ENCODE measurements around the gene CKS1B.

Gene CKS1B

GRCh38 chr1:155014709-155015508, 40.4 kb downstream of the CKS1B start:
- Histone ChIP-seq H3K27me3 (ENCODE audit: control insufficient read depth in 2 of 2, insufficient read depth in 2 of 2, low read length in 2 of 2) (no peaks in the 10 kb centered on the region), H3K9ac (ENCODE audit: low read depth in 1 of 2, low read length in 2 of 2) (no peak overlapping the region), H3K27ac (ENCODE audit: low read depth in 2 of 2, low read length in 2 of 2) (peak overlapping the region; percentile 92 to 93), H3K4me3 (ENCODE audit: low read length in 2 of 2) (no peak overlapping the region), H3K9me3 (ENCODE audit: control insufficient read depth in 2 of 2, low read length in 2 of 2) (no peaks in the 10 kb centered on the region), H3K4me1 (ENCODE audit: control insufficient read depth in 2 of 2, insufficient read depth in 2 of 2, low read length in 2 of 2) (peaks cover 61 to 62% of the 10 kb centered on the region in 2 donors), H3K36me3 (ENCODE audit: control insufficient read depth in 2 of 2, insufficient read depth in 2 of 2, low read length in 2 of 2) (peaks cover 39 to 50% of the 10 kb centered on the region in 2 donors)

GRCh38 chr1:155015527-155016230, 41.2 kb downstream of the CKS1B start:
- H3K9me3 ChIP-seq (ENCODE audit: control insufficient read depth in 2 of 2, low read length in 2 of 2) = no peaks in the 10 kb centered on the region
- H3K9ac ChIP-seq (ENCODE audit: low read depth in 1 of 2, low read length in 2 of 2) = peak overlapping the region in 1 of 2 donors; percentile 74
- H3K36me3 ChIP-seq (ENCODE audit: control insufficient read depth in 2 of 2, insufficient read depth in 2 of 2, low read length in 2 of 2) = peaks cover 39 to 45% of the 10 kb centered on the region in 2 donors
- no peak overlapping the region for H3K4me3 ChIP-seq (ENCODE audit: low read length in 2 of 2)
- peak overlapping the region; percentile 92 to 93 for H3K27ac ChIP-seq (ENCODE audit: low read depth in 2 of 2, low read length in 2 of 2)
- no peaks in the 10 kb centered on the region for H3K27me3 ChIP-seq (ENCODE audit: control insufficient read depth in 2 of 2, insufficient read depth in 2 of 2, low read length in 2 of 2)
- H3K4me1 ChIP-seq (ENCODE audit: control insufficient read depth in 2 of 2, insufficient read depth in 2 of 2, low read length in 2 of 2) = peaks cover 53 to 55% of the 10 kb centered on the region in 2 donors

GRCh38 chr1:155016231-155016831, 41.9 kb downstream of the CKS1B start:
- Histone ChIP-seq H3K9ac (ENCODE audit: low read depth in 1 of 2, low read length in 2 of 2) (peak overlapping the region; percentile 70 to 74), H3K36me3 (ENCODE audit: control insufficient read depth in 2 of 2, insufficient read depth in 2 of 2, low read length in 2 of 2) (peaks cover 36 to 41% of the 10 kb centered on the region in 2 donors), H3K27ac (ENCODE audit: low read depth in 2 of 2, low read length in 2 of 2) (peak overlapping the region; percentile 92 to 93), H3K9me3 (ENCODE audit: control insufficient read depth in 2 of 2, low read length in 2 of 2) (no peaks in the 10 kb centered on the region), H3K27me3 (ENCODE audit: control insufficient read depth in 2 of 2, insufficient read depth in 2 of 2, low read length in 2 of 2) (no peaks in the 10 kb centered on the region), H3K4me1 (ENCODE audit: control insufficient read depth in 2 of 2, insufficient read depth in 2 of 2, low read length in 2 of 2) (peaks cover 47 to 49% of the 10 kb centered on the region in 2 donors), H3K4me3 (ENCODE audit: low read length in 2 of 2) (no peak overlapping the region)

GRCh38 chr1:155017041-155017945, 42.8 kb downstream of the CKS1B start:
- H3K4me1 ChIP-seq (ENCODE audit: control insufficient read depth in 2 of 2, insufficient read depth in 2 of 2, low read length in 2 of 2) = peaks cover 37 to 41% of the 10 kb centered on the region in 2 donors
- peak overlapping the region; percentile 92 to 93 for H3K27ac ChIP-seq (ENCODE audit: low read depth in 2 of 2, low read length in 2 of 2)
- H3K4me3 ChIP-seq (ENCODE audit: low read length in 2 of 2) = peak overlapping the region; percentile 36 to 59
- H3K9ac ChIP-seq (ENCODE audit: low read depth in 1 of 2, low read length in 2 of 2) = peak overlapping the region; percentile 70 to 74
- H3K36me3 ChIP-seq (ENCODE audit: control insufficient read depth in 2 of 2, insufficient read depth in 2 of 2, low read length in 2 of 2) = peaks cover 36 to 41% of the 10 kb centered on the region in 2 donors
- H3K27me3 ChIP-seq (ENCODE audit: control insufficient read depth in 2 of 2, insufficient read depth in 2 of 2, low read length in 2 of 2) = no peaks in the 10 kb centered on the region
- no peaks in the 10 kb centered on the region for H3K9me3 ChIP-seq (ENCODE audit: control insufficient read depth in 2 of 2, low read length in 2 of 2)

GRCh38 chr1:155017946-155018316, 43.5 kb downstream of the CKS1B start:
- Histone ChIP-seq H3K4me3 (ENCODE audit: low read length in 2 of 2) (peak overlapping the region; percentile 36 to 59), H3K36me3 (ENCODE audit: control insufficient read depth in 2 of 2, insufficient read depth in 2 of 2, low read length in 2 of 2) (peaks cover 32 to 41% of the 10 kb centered on the region in 2 donors), H3K9ac (ENCODE audit: low read depth in 1 of 2, low read length in 2 of 2) (peak overlapping the region; percentile 52 to 74), H3K4me1 (ENCODE audit: control insufficient read depth in 2 of 2, insufficient read depth in 2 of 2, low read length in 2 of 2) (peaks cover 31 to 37% of the 10 kb centered on the region in 2 donors), H3K27ac (ENCODE audit: low read depth in 2 of 2, low read length in 2 of 2) (peak overlapping the region; percentile 92 to 93), H3K27me3 (ENCODE audit: control insufficient read depth in 2 of 2, insufficient read depth in 2 of 2, low read length in 2 of 2) (no peaks in the 10 kb centered on the region), H3K9me3 (ENCODE audit: control insufficient read depth in 2 of 2, low read length in 2 of 2) (no peaks in the 10 kb centered on the region)

GRCh38 chr1:155018617-155019348, 44.3 kb downstream of the CKS1B start:
- Histone ChIP-seq H3K9me3 (ENCODE audit: control insufficient read depth in 2 of 2, low read length in 2 of 2) (no peaks in the 10 kb centered on the region), H3K4me3 (ENCODE audit: low read length in 2 of 2) (no peak overlapping the region), H3K36me3 (ENCODE audit: control insufficient read depth in 2 of 2, insufficient read depth in 2 of 2, low read length in 2 of 2) (peaks cover 28 to 40% of the 10 kb centered on the region in 2 donors), H3K9ac (ENCODE audit: low read depth in 1 of 2, low read length in 2 of 2) (peak overlapping the region in 1 of 2 donors; percentile 32), H3K27ac (ENCODE audit: low read depth in 2 of 2, low read length in 2 of 2) (no peak overlapping the region), H3K4me1 (ENCODE audit: control insufficient read depth in 2 of 2, insufficient read depth in 2 of 2, low read length in 2 of 2) (peaks cover 24 to 32% of the 10 kb centered on the region in 2 donors), H3K27me3 (ENCODE audit: control insufficient read depth in 2 of 2, insufficient read depth in 2 of 2, low read length in 2 of 2) (no peaks in the 10 kb centered on the region)

- Histone ChIP-seq H3K27ac (ENCODE audit: low read depth in 2 of 2, low read length in 2 of 2) (no peak overlapping the region), H3K27me3 (ENCODE audit: control insufficient read depth in 2 of 2, insufficient read depth in 2 of 2, low read length in 2 of 2) (no peaks in the 10 kb centered on the region), H3K4me3 (ENCODE audit: low read length in 2 of 2) (no peak overlapping the region), H3K4me1 (ENCODE audit: control insufficient read depth in 2 of 2, insufficient read depth in 2 of 2, low read length in 2 of 2) (peaks cover 20 to 29% of the 10 kb centered on the region in 2 donors), H3K9ac (ENCODE audit: low read depth in 1 of 2, low read length in 2 of 2) (no peak overlapping the region), H3K9me3 (ENCODE audit: control insufficient read depth in 2 of 2, low read length in 2 of 2) (no peaks in the 10 kb centered on the region), H3K36me3 (ENCODE audit: control insufficient read depth in 2 of 2, insufficient read depth in 2 of 2, low read length in 2 of 2) (peaks cover 19 to 31% of the 10 kb centered on the region in 2 donors)
Measured at GRCh38 chr1:155019377-155020245, 45.1 kb downstream of the CKS1B start.

- no peak overlapping the region for H3K9ac ChIP-seq (ENCODE audit: low read depth in 1 of 2, low read length in 2 of 2)
- H3K4me1 ChIP-seq (ENCODE audit: control insufficient read depth in 2 of 2, insufficient read depth in 2 of 2, low read length in 2 of 2) = peaks cover 7 to 11% of the 10 kb centered on the region in 2 donors
- H3K36me3 ChIP-seq (ENCODE audit: control insufficient read depth in 2 of 2, insufficient read depth in 2 of 2, low read length in 2 of 2) = peaks cover 0 to 11% of the 10 kb centered on the region in 2 donors
- H3K9me3 ChIP-seq (ENCODE audit: control insufficient read depth in 2 of 2, low read length in 2 of 2) = no peaks in the 10 kb centered on the region
- H3K4me3 ChIP-seq (ENCODE audit: low read length in 2 of 2) = no peak overlapping the region
- H3K27ac ChIP-seq (ENCODE audit: low read depth in 2 of 2, low read length in 2 of 2) = no peak overlapping the region
- H3K27me3 ChIP-seq (ENCODE audit: control insufficient read depth in 2 of 2, insufficient read depth in 2 of 2, low read length in 2 of 2) = no peaks in the 10 kb centered on the region
Measured at GRCh38 chr1:155022136-155022926, 47.9 kb downstream of the CKS1B start.

All from mucosa of rectum (tissue), 2 donors.